Middle frontal gyrus (tissue), 1 donor: ENCODE data around the gene CYP51A1.
A peak's percentile ranks its signal among the peaks of the same experiment; 100 is the strongest.
"Not testable (repeated sequence)": the region's sequence is repeated elsewhere in the genome, so short reads cannot be mapped to it uniquely, and the experiment has no call there.

Source experiments
- DNase-seq: peaks from one replicate; pipeline ENCODE4 v3.0.0-alpha.2; 2015; ENCODE audit warnings: low spot score; ENCODE audit errors: extremely low spot score

CYP51A1 gene

GRCh38 chr7:92134271-92135051 lies at the start of gene CYP51A1:
TSS of gene CYP51A1 (minus strand) at chr7:92134477. CDS start at chr7:92134364, 113 bp downstream.
- DNase-seq, result peak; percentile 83

DNA sequence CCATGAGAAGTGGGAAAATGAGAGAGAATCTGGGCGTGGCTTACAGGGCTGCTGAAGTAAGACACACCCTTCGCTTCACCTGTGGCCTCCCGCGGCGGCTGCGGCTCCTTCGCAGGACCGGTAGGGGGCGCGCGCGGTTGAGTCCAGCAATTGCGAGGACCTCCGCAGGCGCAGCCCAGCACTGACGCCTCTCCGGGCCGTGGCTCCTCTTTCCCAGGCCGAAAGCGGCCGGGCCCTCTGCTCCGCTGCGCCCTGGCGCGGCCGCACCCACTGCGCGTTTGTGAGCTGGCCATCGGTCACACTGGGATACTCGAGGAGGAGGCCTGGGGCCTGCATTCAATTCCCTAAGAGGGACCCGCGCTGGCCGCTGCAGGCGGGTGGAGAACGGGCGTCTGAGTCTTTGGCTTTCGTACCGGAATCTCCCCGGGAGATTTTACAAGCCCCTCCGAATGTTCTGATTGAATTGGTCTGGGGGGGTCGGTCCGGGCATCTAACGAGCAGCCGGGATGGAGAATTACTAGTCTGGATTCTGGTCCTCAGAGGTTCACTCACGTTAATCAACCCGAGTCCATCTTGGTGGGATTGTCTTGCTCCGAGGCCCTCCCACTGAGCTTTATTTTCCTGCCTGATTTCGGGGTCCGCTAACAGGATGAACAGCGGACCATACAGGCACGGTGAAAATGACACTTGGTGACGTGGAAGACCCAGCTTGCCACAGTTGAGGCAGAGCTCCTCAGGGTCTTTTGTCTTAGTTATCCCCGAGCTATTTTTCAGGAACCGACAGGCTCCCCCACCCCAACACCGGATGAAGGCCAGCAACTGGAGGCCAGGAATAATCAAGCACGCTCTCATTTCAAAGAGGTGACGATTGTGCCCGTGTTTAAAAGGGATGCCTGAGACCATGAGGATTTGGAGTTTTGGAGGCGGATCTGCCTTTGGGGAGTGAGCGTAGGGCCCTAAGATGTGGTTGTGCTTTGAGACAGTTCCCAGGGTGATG lies 44.9 kb upstream of the CYP51A1 start, which contains the start of gene LRRD1:
LRRD1 (minus strand) TSS at position 215 of the 997 bp plus-strand sequence. CDS start 13,940 bp downstream, outside the sequence.
- peak; percentile 75 for DNase-seq

DNA sequence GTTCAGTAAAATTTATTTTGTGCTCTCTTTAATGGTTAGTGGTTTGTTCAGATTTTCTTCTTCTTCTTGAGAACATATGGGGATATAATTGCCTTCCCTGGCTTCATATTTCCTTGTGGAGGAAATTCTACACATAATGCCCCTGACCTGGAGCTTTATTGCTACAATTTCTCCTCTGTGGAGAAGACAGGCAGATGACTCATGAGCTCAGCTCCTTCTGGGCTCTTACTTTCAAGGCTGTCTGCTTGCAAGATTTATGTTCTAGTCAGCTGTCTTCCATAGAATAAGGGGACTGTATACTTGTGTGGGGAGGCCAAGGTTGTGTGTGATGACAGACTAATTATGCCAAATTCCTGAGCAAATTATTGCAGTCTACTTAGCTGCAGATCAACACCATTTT lies 43.1 kb upstream of the CYP51A1 start:
- DNase-seq, result no peak

- not testable (repeated sequence) for DNase-seq
These were observed 35.3 kb upstream of the CYP51A1 start for GRCh38 chr7:92169529-92169928.

DNA sequence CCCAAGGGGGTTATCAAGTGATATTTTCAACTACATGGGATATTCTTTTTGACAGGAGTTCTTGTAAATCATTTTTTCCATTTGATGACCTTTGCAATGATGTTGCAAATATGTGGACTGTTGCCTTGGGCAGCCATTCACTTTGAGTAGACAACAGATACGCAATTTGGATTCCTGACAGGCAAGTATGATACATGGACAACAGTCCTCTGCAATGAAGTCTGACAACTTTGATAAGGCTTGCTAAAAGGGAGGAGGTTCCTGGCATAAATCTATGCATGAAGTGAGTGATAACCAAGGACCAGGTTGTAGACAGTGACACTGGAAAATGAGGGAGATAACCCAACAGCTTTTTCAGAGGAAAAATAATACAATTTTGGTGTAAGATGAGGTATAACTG lies 27.0 kb upstream of the CYP51A1 start:
- no peak for DNase-seq

GRCh38 chr7:92158660-92159575 lies 24.6 kb upstream of the CYP51A1 start:
- no peak for DNase-seq

- no peak for DNase-seq
These were observed 22.7 kb upstream of the CYP51A1 start for GRCh38 chr7:92156990-92157389.

DNA sequence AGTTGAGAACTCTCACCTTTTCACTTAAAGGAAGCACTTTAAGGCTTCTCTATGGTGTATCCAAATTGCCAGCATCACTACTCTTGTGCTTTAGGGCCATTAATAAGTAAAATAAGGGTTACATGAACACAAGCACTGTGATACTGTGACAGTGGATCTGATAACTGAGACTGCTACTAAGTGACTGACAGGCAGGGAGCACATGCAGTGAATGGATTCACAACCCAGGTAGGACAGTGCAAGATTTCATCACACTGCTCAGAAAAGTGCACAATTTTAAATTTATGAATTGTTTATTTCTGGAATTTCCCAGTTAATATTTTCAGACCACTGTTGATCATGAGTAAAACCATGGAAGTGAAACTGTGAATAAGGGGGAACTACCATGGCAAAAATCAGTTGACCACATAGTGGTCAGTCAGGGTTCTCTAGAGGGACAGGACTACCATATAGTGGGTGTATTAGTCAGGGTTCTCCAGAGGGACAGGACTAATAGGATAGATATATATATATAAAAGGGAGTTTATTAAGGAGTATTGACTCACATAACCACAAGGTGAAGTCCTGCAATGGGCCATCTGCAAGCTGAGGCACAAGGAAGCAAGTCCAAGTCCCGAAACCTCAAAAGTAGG lies 20.9 kb upstream of the CYP51A1 start:
- DNase-seq, result no peak

DNA sequence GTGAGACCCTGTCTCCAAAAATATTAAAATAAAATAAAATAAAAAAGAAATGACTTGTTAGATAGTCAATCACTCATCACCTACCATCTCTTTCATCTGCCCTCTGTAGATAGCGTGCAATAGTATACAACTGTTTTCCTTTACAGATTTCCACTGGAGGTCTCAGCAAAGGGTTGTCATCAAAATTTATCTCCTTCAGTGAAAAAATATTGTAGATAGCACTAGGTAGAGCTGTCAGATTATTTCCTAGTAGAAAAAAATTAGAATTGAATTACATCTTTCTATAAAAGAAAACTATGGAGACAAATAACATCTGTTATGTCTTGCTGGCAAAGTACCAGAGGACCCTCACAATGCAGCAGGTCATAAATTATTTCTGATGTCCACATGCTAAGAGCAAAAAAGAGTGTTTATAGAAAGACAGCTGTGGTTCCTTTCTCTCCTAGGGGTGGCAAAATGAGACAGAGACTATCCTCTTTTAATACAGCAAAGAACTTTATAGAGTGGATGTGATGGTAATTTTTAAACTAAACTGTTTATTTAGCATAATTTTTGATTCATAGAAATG lies 16.3 kb upstream of the CYP51A1 start:
- no peak for DNase-seq

DNA sequence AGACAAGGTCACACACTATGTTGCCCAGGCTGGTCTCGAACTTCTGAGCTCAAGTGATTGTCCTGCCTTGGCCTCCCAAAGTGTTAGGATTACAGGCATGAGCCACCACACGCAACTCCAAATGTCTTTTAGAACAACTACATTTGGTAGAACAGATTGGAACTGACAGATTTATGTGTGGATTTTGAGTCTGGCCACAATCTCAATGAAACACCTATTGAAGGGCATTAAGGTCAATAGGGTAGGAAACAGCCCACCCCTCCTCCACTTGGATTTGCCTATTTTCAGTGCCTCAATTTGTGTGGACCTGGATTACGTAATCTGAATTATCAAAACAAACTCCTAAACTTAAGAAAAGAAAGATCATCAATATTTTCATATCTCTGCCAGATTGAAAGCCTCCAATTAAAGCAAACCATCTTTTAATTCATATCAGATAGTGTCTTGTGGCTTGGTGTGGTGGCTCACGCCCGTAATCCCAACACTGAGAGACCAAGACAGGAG lies 15.5 kb upstream of the CYP51A1 start:
- no peak for DNase-seq

DNA sequence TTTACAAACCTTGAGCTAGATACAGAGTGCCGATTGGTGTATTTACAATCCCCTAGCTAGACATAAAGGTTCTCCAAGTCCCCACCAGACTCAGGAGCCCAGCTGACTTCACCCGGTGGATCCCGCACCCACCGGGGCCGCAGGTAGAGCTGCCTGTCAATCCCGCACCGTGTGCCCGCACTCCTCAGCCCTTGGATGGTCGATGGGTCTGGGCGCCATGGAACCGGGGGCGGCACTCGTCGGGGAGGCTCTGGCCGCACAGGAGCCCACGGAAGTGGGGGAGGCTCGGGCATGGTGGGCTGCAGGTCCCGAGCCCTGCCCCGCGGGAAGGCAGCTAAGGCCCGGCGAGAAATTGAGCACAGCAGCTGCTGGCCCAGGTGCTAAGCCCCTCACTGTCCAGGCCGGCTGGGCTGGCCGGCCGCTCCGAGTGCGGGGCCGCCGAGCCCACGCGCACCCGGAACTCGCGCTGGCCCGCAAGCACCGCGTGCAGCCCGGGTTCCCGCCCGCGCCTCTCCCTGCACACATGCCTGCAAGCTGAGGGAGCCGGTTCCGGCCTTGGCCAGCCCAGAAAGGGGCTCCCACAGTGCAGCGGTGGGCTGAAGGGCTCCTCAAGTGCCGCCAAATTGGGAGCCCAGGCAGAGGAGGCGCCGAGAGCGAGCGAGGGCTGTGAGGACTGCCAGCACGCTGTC lies 9.1 kb upstream of the CYP51A1 start:
- not testable (repeated sequence) for DNase-seq

DNA sequence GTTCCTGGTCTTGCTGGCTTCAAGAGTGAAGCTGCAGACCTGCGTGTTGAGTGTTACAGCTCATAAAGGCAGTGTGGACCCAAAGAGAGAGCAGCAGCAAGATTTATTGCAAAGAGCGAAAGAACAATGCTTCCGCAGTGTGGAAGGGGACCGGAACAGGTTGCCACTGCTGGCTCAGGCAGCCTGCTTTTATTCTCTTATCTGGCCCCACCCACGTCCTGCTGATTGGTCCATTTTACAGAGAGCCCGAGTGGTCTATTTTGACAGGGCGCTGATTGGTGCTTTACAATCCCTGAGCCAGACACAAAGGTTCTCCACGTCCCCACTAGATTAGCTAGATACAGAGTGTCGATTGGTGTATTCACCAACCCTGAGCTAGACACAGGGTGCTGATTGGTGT lies 8.5 kb upstream of the CYP51A1 start:
- DNase-seq, result not testable (repeated sequence)

DNA sequence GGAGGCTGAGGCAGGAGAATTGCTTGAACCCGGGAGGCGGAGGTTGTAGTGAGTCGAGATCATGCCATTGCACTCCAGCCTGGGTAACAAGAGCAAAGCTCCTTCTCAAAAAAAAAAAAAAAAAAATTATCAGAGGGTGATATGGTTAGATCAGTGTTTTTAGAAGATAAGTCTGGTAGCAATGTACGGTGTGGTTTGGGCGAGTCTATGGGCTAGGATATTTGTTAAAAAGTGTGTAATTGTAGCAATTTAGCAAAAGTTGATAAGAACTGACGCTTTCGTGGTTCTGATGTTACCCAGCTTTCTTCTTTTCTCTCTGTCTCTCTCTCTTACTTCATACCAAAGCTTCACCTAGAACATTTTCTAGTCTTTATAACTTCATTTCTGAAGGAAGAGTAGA lies 6.9 kb upstream of the CYP51A1 start:
- DNase-seq, result no peak

GRCh38 chr7:92137557-92137956 lies 3.3 kb upstream of the CYP51A1 start:
- no peak for DNase-seq

GRCh38 chr7:92135052-92135889 lies 994 bp upstream of the CYP51A1 start:
- DNase-seq, result no peak

GRCh38 chr7:92133737-92134270 lies 473 bp downstream of the CYP51A1 start:
- DNase-seq, result no peak

- DNase-seq, result no peak
These were observed 1.0 kb downstream of the CYP51A1 start for GRCh38 chr7:92133133-92133736.
